ENCODE data around the gene LBHD1.
A peak's percentile ranks its signal among the peaks of the same experiment; 100 is the strongest.
"Not testable (repeated sequence)": the region's sequence is repeated elsewhere in the genome, so short reads cannot be mapped to it uniquely, and the experiment has no call there.

The LBHD1 gene

GRCh38 chr11:62707277-62707861 lies 35.3 kb upstream of the LBHD1 start, which contains the start of the genes BSCL2 and GNG3:
Gene BSCL2, minus strand, starts transcription at chr11:62707424. Its CDS starts 229 bp downstream, at chr11:62707195.
Gene GNG3, plus strand, starts transcription at chr11:62707676. Its CDS starts 620 bp downstream, at chr11:62708296.
- no peak for TF ChIP-seq CTCF (IDR thresholded peaks at IDR 0.05; ENCODE audit: borderline replicate concordance, control extremely low read depth, extremely low read depth, insufficient read depth, missing control alignments)
- in situ Hi-C loops (cut with MboI; ENCODE audit: low sequenced_read_pairs, unreplicated experiment): no loop called here
- no peak for DNase-seq (ENCODE audit: low spot score)

GRCh38 chr11:62706850-62707247 lies 34.8 kb upstream of the LBHD1 start:
- no peak for DNase-seq (ENCODE audit: low spot score)
- TF ChIP-seq CTCF (IDR thresholded peaks at IDR 0.05; ENCODE audit: borderline replicate concordance, control extremely low read depth, extremely low read depth, insufficient read depth, missing control alignments): no peak
- in situ Hi-C loops (cut with MboI; ENCODE audit: low sequenced_read_pairs, unreplicated experiment): no loop called here

- in situ Hi-C loops (cut with MboI; ENCODE audit: low sequenced_read_pairs, unreplicated experiment): no loop called here
- TF ChIP-seq CTCF (IDR thresholded peaks at IDR 0.05; ENCODE audit: borderline replicate concordance, control extremely low read depth, extremely low read depth, insufficient read depth, missing control alignments): no peak
- peak; percentile 97 for DNase-seq (ENCODE audit: low spot score)
These were observed 34.1 kb upstream of the LBHD1 start for GRCh38 chr11:62705880-62706849.

- in situ Hi-C loops (cut with MboI; ENCODE audit: low sequenced_read_pairs, unreplicated experiment): no loop called here
- no peak for TF ChIP-seq CTCF (IDR thresholded peaks at IDR 0.05; ENCODE audit: borderline replicate concordance, control extremely low read depth, extremely low read depth, insufficient read depth, missing control alignments)
- no peak for DNase-seq (ENCODE audit: low spot score)
These were observed 33.3 kb upstream of the LBHD1 start for GRCh38 chr11:62705413-62705812.

GRCh38 chr11:62703921-62704320 lies 31.9 kb upstream of the LBHD1 start:
- in situ Hi-C loops (cut with MboI; ENCODE audit: low sequenced_read_pairs, unreplicated experiment): not testable (repeated sequence)

GRCh38 chr11:62702246-62702645 lies 30.2 kb upstream of the LBHD1 start:
- in situ Hi-C loops (cut with MboI; ENCODE audit: low sequenced_read_pairs, unreplicated experiment): no loop called here
- DNase-seq (ENCODE audit: low spot score): no peak
- TF ChIP-seq CTCF (IDR thresholded peaks at IDR 0.05; ENCODE audit: borderline replicate concordance, control extremely low read depth, extremely low read depth, insufficient read depth, missing control alignments): no peak

More at GRCh38 chr11:62703921-62704320, 31.9 kb upstream of the LBHD1 start:
- DNase-seq (ENCODE audit: low spot score): not testable (repeated sequence)
